Measurements from ENCODE around the gene PRKCQ.

Gene PRKCQ

GRCh38 chr10:6520138-6520537 lies 59.9 kb downstream of the PRKCQ start:
- DNase-seq (ENCODE audit: low read depth), result no peak

GRCh38 chr10:6518791-6519429 lies 61.2 kb downstream of the PRKCQ start:
- DNase-seq (ENCODE audit: low read depth), result no peak

- no peak for DNase-seq (ENCODE audit: low read depth)
These were observed 63.2 kb downstream of the PRKCQ start for GRCh38 chr10:6516929-6517284.

GRCh38 chr10:6516281-6516928 lies 63.7 kb downstream of the PRKCQ start:
- no peak for DNase-seq (ENCODE audit: low read depth)

GRCh38 chr10:6514844-6515780 lies 65.0 kb downstream of the PRKCQ start:
- DNase-seq (ENCODE audit: low read depth), result no peak

GRCh38 chr10:6514180-6514579 lies 65.9 kb downstream of the PRKCQ start:
- no peak for DNase-seq (ENCODE audit: low read depth)

GRCh38 chr10:6513476-6513875 lies 66.6 kb downstream of the PRKCQ start:
- DNase-seq (ENCODE audit: low read depth), result no peak

GRCh38 chr10:6512182-6512581 lies 67.9 kb downstream of the PRKCQ start:
- no peak for DNase-seq (ENCODE audit: low read depth)

GRCh38 chr10:6511347-6511746 lies 68.7 kb downstream of the PRKCQ start:
- DNase-seq (ENCODE audit: low read depth), result no peak

- no peak for DNase-seq (ENCODE audit: low read depth)
These were observed 72.8 kb downstream of the PRKCQ start for GRCh38 chr10:6507311-6507710.

- DNase-seq (ENCODE audit: low read depth), result no peak
These were observed 74.8 kb downstream of the PRKCQ start for GRCh38 chr10:6505300-6505699.

GRCh38 chr10:6504296-6504695 lies 75.8 kb downstream of the PRKCQ start:
- no peak for DNase-seq (ENCODE audit: low read depth)

- no peak for DNase-seq (ENCODE audit: low read depth)
These were observed 76.9 kb downstream of the PRKCQ start for GRCh38 chr10:6503171-6503570.

- DNase-seq (ENCODE audit: low read depth), result no peak
These were observed 78.1 kb downstream of the PRKCQ start for GRCh38 chr10:6501931-6502330.

GRCh38 chr10:6499974-6500373 lies 80.1 kb downstream of the PRKCQ start:
- DNase-seq (ENCODE audit: low read depth), result no peak

- peak; percentile 19 for DNase-seq (ENCODE audit: low read depth)
These were observed 81.3 kb downstream of the PRKCQ start for GRCh38 chr10:6498771-6499170.

GRCh38 chr10:6497620-6498019 lies 82.5 kb downstream of the PRKCQ start:
- no peak for DNase-seq (ENCODE audit: low read depth)

- DNase-seq (ENCODE audit: low read depth), result no peak
These were observed 85.0 kb downstream of the PRKCQ start for GRCh38 chr10:6494936-6495592.

- DNase-seq (ENCODE audit: low read depth), result no peak
These were observed 85.6 kb downstream of the PRKCQ start for GRCh38 chr10:6494442-6494819.

GRCh38 chr10:6493521-6494441 lies 86.3 kb downstream of the PRKCQ start:
- DNase-seq (ENCODE audit: low read depth), result peak; percentile 42

GRCh38 chr10:6492896-6493295 lies 87.2 kb downstream of the PRKCQ start:
- no peak for DNase-seq (ENCODE audit: low read depth)
